Measurements from ENCODE around the gene CLK4. TPM values are rescaled to one million over a fixed set of nuclear protein-coding genes. Genes with fewer than 3 reads are reported as not detected.
A peak's percentile ranks its signal among the peaks of the same experiment; 100 is the strongest.

CLK4 gene
- total and polyA plus RNA-seq, 10 donors = 30.2 to 95.9 (median 53.5) TPM

GRCh38 chr5:178622679-178623247 lies 4.1 kb downstream of the CLK4 start:
- 80 to 93% (median 90%) methylated on average over 4 of the region's 4 CpGs for WGBS, 5 donors
- intact Hi-C loops (cut with DNase I; ENCODE audit: low total_unique reads) = no loop called here
- Histone ChIP-seq H3K36me3 (peaks cover 0 to 57% (median 50%) of the 10 kb centered on the region in 6 donors), H3K4me3 (peak overlapping the region in 1 of 8 donors; percentile 2), H3K4me1 (peaks cover 27 to 89% (median 60%) of the 10 kb centered on the region in 6 donors), H3K27ac (no peak overlapping the region), H3K27me3 (replicated peaks in 1 of 7) (no peaks in the 10 kb centered on the region), H3K9me3 (no peaks in the 10 kb centered on the region)
- DNase-seq = no peak
- TF ChIP-seq CTCF (IDR thresholded peaks at IDR 0.05 in 8 of 11, conservative IDR thresholded peaks at IDR 0.05 in 3 of 11) = no peak
- TF ChIP-seq POLR2AphosphoS5 (IDR thresholded peaks at IDR 0.05) = no peak
- no peak for TF ChIP-seq POLR2A (IDR thresholded peaks at IDR 0.05)

- Histone ChIP-seq H3K27me3 (replicated peaks in 1 of 7) (no peaks in the 10 kb centered on the region), H3K9me3 (no peaks in the 10 kb centered on the region), H3K36me3 (peaks cover 4 to 91% (median 81%) of the 10 kb centered on the region in 6 donors), H3K4me3 (no peak overlapping the region), H3K4me1 (peaks cover 19 to 95% (median 45%) of the 10 kb centered on the region in 6 donors), H3K27ac (no peak overlapping the region)
- no peak for TF ChIP-seq POLR2AphosphoS5 (IDR thresholded peaks at IDR 0.05)
- TF ChIP-seq POLR2A (IDR thresholded peaks at IDR 0.05) = no peak
- TF ChIP-seq CTCF (IDR thresholded peaks at IDR 0.05 in 8 of 11, conservative IDR thresholded peaks at IDR 0.05 in 3 of 11) = no peak
- intact Hi-C loops (cut with DNase I; ENCODE audit: low total_unique reads) = no loop called here
- no peak for DNase-seq
- 38 to 64% (median 56%) methylated on average over 1 of the region's 1 CpG for WGBS, 5 donors
Measured at GRCh38 chr5:178619390-178619789, 7.5 kb downstream of the CLK4 start.

GRCh38 chr5:178612299-178612698 lies 14.6 kb downstream of the CLK4 start:
- H3K36me3 ChIP-seq = peaks cover 4 to 100% (median 98%) of the 10 kb centered on the region in 6 donors
- intact Hi-C loops (cut with DNase I; ENCODE audit: low total_unique reads) = no loop called here
- 82 to 89% (median 87%) methylated on average over 7 of the region's 7 CpGs for WGBS, 5 donors

More at GRCh38 chr5:178612299-178612698, 14.6 kb downstream of the CLK4 start:
- Histone ChIP-seq H3K27me3 (replicated peaks in 1 of 7) (no peaks in the 10 kb centered on the region), H3K27ac (no peak overlapping the region), H3K9me3 (no peaks in the 10 kb centered on the region), H3K4me1 (peaks cover 0 to 28% (median 0%) of the 10 kb centered on the region in 6 donors), H3K4me3 (no peak overlapping the region)
- no peak for DNase-seq
- no peak for TF ChIP-seq POLR2AphosphoS5 (IDR thresholded peaks at IDR 0.05)
- TF ChIP-seq CTCF (IDR thresholded peaks at IDR 0.05 in 8 of 11, conservative IDR thresholded peaks at IDR 0.05 in 3 of 11) = no peak
- TF ChIP-seq POLR2A (IDR thresholded peaks at IDR 0.05) = no peak
